Fibroblast of skin of right biceps (primary cell): Measurements from ENCODE around the gene MRPL10.

Source experiments
- DNase-seq: peaks from one replicate; pipeline ENCODE4 v3.0.0-alpha.2; 2013

Gene MRPL10

DNA sequence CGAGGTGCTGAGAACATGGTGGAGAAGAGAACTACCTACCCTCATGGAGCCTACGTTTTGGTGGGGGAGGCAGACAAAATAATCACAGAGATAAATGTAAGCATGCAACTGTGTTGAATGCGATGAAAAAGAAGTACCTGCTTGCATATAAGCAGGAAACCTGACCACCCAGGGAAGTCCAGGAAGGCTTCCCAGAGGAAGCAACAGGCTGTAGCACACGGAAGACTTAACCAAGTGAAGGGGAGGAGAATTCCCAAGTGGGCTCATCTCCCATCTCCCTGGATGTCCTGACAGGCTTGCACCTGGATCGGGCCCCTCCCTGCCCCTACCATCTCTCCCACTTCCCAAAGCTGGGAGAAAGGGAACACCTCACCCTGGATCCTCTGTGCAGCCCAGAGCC, 7.7 kb upstream of the MRPL10 start:
- DNase-seq: no peak

- no peak for DNase-seq
Observed at GRCh38 chr17:47838636-47839035, 7.3 kb upstream of the MRPL10 start.

DNA sequence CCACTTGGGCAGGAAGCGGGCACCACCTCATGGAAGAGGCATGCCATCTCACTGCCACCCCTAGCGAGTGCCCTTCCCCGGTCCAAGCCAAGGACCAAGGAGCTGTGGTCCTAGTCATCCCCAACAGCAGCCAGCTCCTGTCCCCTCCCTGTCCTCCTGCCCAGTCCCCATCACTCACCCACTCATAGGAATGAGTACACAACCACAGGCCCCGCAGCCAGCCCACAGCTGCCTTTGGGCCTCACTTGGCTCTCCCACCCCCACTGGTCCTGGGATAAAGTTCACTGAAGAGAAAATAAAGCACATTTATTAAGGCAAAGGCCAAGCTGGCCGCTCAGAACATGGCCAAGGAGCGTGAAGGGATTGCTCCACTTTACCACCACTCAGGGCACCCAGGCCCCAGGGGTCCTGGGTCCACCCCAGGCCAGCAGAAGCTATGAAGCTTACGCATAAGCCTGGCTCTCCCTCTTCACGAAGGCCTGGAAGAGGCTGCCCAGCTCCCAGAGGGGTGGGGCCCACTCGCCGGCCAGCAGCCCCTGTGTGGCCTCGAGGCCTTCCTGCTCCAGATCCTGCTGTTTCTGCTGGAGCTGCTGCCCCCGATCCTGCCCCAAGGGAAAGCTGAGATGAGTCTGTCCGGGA, 6.2 kb upstream of the MRPL10 start:
- DNase-seq: no peak

DNA sequence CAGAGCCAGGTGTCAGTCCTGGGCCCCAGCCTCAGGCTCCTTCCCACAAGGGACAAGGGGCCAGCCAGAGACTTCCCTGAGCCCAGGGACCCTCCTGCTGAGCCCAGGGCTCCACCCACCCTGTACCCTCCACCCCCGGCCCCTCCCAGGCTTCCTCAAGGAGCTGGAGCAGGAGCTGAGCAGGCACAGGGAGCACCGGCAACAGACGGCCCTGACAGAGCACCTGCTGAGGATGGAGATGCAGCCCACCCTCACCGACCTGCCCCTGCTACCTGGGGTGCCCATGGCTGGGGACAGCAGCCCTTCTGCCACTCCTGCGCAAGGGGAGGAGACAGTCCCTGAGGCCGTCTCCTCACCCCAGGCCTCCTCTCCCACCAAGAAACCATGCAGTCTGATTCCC, 5.3 kb upstream of the MRPL10 start:
- DNase-seq: no peak

DNA sequence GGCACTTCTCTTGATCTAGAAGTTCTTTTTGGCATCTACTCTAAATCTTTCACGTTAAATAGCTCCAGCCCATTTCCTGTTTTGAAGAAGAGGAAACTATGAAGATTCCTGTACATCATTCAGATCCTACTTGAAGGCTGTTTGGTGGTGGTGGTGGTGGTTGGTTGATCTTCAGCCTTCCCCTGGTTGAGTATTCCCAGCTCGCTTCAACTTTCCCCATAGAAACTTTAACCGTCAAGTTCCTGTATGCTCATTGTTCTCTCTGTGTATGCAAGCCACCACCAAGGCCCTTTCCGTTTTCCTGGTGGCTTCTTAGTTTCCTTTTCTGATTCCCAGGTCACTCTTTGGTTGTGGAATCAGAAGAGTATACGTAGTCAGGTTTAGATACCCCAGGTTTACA, 3.4 kb upstream of the MRPL10 start:
- no peak for DNase-seq

- DNase-seq: no peak
Observed at GRCh38 chr17:47831934-47832327, 590 bp upstream of the MRPL10 start.

DNA sequence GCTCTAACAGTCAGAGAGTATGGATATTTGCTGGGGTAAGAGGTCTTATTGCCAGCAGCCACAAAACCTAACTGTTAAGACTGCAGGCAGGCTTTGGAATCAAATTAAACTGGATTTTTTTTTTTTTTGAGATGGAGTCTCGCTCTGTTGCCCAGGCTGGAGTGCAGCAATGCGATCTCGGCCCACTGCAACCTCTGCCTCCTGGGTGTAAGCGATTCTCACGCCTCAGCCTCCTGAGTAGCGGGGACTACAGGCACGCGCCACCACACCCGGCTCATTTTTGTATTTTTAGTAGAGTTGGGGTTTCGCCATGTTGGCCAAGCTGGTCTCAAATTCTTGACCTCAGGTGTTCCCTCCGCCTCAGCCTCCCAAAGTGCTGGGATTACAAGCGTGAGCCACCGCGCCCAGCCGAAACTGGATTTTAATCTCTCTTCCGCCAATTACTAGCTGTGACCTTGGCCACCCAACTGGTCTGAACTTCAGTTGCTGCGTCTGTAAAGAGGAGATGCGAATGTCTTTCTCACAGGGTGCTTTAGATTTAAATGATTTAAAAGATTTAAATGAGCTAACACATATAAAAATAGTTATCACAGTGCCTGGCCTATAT, 842 bp downstream of the MRPL10 start:
- no peak for DNase-seq

- no peak for DNase-seq
Observed at GRCh38 chr17:47829870-47830269, 1.5 kb downstream of the MRPL10 start.

DNA sequence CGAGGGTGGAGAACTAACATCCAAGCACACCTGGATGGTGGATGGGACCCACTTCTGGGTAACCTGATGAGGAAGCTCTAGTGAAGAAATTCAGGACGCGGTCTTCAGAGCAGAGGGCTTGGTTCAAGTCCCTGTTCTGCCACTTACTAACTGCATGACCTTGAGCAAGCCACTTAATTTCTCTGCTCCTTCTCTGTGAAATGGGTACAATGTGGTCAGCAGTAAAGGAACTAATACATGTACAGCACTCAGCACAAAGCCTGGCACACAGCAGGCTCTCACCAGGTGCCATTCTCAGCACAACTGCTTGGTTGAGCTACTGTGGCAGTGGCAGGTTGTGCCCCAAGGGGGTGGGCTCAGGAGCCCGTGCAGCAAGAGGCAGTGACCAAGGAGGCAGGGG, 7.8 kb downstream of the MRPL10 start:
- DNase-seq: no peak

DNA sequence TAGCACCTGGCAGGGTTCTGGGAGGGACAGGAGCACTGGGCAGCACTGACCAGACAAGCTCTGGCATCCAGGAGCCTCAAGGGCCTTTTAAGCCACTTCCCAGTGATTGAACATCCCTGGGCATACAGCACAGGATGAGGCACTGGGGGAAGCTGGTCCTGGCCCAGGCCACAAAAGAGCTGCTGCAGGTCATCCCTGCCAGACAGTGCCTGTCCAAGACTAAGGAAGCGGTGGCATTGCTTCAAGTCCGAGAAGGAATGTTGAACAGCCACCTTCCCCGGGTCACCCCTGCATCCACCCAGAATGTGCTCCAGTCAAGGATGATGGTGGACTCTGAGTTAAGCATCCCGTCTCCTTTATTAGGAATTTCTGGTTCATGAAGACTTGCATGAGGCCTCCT, 8.6 kb downstream of the MRPL10 start:
- DNase-seq: no peak

DNA sequence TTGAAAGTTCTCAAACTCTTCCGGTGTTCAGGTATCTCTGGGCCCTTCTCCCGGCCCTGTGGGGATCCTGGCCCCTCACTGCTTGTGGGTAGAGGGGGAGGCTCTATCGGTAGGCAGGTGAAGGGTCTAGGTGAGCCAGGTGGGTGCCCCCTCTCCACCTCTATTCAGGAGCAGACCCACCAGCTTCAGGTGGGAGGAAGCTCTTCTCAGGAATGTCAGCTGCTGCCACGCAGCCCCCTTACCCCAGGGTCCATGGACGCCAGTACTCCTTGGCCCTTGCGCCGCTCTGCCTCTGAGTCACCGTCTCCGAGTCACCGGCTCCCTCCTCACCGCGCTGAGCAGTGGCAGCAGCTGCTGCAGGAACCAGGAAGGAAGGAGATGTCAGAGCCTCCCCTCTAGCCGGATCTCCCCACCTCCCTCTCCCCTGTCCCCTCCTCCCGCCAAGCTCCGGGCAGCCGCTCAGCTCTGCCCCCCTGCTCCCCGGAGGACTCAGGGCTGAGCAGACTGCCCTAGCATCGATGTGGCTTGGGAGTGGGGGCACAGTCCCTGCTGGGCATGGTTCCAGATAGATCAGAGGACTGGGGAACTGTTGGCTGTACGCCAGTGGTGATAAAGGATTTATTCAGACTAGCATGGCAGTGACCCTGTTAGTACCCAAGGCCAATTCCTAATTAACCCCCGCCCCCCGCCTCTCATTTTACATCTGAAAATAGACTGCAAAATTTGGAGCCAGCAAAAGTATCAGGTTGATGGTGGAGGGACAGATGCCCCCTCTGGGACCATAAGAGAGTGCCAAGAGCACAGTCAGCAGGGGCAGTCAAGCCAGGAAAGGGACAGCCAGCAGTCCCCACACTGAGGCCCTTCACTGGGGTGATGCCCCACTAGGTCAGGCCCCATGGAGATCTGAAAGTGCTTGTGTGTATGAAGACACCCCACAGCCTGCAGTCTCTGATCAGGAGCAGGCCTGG, 9.6 kb downstream of the MRPL10 start, which contains the start of gene OSBPL7:
TSS of gene OSBPL7 (minus strand) at position 371 of the 968 bp plus-strand sequence. CDS start 1,516 bp downstream, outside the sequence.
- DNase-seq: peak; percentile 89

GRCh38 chr17:47821031-47821423, 10.3 kb downstream of the MRPL10 start:
- no peak for DNase-seq

- DNase-seq: no peak
Observed at GRCh38 chr17:47820033-47820789, 11.1 kb downstream of the MRPL10 start.

GRCh38 chr17:47819475-47819874, 11.9 kb downstream of the MRPL10 start:
- no peak for DNase-seq

DNA sequence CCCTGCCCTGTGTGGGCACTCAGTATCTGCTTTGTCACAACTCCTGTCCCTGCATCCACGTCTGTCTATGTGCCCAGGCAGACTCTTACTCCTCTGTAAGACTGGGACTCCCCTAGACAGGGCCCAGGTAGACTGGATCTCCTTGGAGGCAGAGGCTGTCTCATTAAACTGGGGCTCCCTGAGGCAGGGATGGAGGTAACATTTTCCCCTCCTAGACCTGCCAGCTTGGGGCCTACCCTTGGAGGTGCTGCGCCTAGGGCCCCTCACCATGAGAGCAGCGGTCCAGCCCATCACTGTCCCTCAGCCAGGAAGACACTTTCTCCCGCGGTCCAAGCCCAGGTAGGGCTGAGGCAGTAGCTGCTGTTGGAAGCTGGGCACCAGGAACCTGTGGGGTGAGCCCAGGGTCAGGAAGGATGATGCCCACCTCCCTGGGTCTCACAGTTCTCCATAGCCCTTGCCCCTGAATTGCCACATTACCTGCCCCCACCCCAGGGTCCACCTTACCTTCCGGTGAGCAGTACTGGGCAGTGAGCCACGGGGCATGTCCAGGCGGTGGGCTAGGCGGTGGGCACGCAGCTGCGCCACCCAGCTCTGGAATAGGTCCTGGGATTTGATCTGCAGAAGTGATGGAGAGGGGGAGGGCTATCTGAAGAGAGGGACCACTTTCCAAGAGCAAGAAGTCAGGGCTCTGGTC, 13.2 kb downstream of the MRPL10 start:
- no peak for DNase-seq

- DNase-seq: no peak
Observed at GRCh38 chr17:47816947-47817346, 14.4 kb downstream of the MRPL10 start.

GRCh38 chr17:47816111-47816735, 15.1 kb downstream of the MRPL10 start:
- DNase-seq: no peak

- DNase-seq: no peak
Observed at GRCh38 chr17:47815106-47815918, 16.0 kb downstream of the MRPL10 start.

DNA sequence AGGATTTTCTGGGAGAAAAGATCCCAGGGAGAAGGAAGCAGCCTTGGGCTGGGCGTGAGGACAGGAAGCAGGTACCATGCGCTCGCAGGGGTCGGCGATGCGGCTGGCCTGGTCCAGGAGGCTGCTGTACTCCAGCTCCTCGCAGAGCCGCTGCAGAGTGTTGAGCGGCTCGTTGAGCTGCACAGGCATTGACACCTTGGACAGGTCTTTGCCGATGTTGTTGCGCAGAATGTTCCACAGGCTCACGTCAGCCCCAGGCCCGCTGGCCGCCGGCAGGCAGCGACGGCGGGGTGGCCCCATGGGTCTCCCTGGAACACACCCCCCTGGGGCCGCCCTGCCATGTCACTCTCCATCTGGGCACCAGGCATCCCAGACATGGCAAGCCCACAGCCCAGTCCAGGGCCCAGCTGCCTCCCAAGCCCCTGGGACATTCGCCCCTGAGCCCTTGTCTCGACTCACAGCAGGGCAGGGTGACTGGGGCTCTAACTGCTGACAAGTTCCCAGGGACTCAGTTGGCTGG, 17.8 kb downstream of the MRPL10 start:
- DNase-seq: no peak

- no peak for DNase-seq
Observed at GRCh38 chr17:47813077-47813476, 18.3 kb downstream of the MRPL10 start.
